GM12872 (cell line): Measurements from ENCODE around the gene ARHGAP42.

Experiments
- TF ChIP-seq, protein P1 (sequence below): IDR thresholded peaks from 3 replicates; pipeline ENCODE4 v1.5.1; 2011; ENCODE audit warnings: low read depth, mild to moderate bottlenecking, low read length, moderate library complexity; ENCODE audit not compliant: insufficient read depth

ARHGAP42 gene

DNA sequence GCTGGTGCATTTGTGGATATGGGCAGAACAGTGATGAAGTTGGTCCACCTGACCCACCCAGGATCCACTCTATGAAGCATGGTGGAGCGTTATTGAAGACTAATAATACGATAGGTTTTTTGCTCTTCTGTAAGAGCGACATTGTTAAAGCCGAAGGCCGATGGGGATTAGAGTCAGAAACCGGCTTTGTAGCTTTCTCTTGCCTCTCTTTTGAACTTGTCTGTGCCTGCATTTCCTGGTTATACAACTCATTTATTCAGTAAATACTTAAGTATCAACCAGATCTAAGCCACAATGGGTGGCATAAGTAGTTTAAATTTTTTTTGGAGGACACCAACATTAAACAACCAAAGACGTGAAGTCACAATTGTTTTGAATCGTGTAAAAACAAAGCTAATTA, 93.4 kb downstream of the ARHGAP42 start:
- TF ChIP-seq, protein P1, sequence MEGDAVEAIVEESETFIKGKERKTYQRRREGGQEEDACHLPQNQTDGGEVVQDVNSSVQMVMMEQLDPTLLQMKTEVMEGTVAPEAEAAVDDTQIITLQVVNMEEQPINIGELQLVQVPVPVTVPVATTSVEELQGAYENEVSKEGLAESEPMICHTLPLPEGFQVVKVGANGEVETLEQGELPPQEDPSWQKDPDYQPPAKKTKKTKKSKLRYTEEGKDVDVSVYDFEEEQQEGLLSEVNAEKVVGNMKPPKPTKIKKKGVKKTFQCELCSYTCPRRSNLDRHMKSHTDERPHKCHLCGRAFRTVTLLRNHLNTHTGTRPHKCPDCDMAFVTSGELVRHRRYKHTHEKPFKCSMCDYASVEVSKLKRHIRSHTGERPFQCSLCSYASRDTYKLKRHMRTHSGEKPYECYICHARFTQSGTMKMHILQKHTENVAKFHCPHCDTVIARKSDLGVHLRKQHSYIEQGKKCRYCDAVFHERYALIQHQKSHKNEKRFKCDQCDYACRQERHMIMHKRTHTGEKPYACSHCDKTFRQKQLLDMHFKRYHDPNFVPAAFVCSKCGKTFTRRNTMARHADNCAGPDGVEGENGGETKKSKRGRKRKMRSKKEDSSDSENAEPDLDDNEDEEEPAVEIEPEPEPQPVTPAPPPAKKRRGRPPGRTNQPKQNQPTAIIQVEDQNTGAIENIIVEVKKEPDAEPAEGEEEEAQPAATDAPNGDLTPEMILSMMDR = no peak

DNA sequence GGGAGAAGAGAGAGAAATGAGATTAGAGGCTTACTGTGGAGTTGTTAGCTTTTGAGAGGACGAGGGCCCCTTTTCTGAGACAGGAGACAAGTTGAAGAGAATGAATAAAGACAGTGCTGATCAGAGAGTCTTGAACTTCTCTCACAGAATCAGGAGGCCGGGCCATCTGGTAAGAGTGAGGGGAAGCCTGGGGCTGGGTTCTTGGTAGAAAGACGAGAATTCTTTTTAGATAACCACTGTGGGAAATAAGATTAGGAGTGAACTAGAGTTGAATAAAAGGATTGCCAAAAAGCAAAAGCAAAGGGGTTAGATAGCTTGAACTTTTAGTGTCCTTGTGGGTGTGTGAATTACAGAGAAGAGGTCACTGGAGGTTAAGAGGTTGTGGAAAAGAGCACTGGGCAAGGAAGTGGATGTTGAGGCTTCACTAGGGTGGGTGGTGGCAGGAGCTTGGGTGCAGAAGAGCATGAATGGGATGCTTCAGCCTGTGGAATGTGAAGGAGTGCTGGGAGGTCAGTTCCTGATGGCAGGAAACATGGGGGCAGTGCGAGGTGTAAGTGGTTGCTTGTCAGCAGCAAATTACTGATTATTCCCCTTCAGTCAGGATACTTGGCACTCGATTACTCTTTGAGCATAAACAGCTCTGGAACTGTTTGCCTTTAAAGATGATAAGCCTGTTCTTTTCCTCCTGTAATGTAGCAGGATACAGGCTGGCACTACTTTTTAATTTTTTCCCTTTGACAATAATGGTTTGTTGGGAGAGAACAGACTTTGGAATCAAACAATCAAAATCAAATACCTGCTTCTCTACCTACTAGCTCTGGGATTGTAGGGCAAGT, 98.3 kb downstream of the ARHGAP42 start:
- TF ChIP-seq, protein P1 = no peak

DNA sequence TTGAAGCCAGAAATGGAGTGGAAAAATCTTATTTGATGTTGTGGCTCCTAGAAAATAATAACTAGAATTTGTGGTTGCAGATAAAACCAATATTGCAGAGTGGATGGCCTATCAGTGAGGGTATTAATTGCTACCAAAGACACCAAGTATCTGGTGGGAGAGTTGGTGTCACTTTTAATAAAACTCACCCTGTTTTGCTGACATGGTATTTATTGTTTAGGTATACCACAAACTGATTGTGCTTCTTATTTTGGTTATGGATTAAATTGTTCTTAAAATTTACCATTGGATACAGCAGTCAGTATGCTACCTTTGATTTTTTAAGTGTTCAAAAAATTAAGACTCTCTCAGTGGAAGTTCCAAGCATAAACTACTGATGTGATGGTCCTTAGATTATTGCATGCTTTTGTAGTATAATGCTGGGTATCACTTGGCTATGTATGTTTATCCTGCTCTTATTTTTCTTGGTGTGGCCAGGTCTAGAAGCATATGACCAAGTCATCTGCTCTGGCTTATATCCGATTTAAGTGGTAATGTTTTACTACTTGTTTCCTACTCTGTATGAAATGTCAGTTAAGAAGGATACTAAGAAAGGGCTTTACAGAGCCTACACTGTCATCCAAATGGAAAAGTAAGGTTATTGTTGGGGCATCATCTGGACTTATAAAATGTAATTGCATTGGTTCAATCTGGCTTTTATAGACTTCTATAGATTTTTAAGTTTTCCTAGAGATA, 101.6 kb downstream of the ARHGAP42 start:
- TF ChIP-seq, protein P1 = no peak

DNA sequence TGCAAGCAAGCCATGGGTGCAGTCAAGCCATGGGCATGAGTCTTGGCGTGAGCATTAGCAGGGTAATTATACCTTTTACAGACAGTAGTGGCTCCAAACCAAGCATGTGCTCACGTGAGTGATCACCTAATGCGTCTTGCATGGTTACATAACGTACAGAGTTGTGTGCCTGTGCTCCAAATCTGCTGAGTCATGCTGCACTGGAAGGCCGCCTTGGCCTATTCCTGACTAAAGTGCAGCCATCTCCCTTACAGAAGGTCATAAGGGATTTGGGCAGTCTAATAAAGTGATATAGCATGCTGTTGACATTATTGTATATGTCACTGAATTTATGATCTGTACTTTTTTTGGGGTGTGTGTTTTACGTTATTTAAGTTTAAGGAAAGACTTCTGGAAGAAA, 102.4 kb downstream of the ARHGAP42 start:
- TF ChIP-seq, protein P1 = no peak

DNA sequence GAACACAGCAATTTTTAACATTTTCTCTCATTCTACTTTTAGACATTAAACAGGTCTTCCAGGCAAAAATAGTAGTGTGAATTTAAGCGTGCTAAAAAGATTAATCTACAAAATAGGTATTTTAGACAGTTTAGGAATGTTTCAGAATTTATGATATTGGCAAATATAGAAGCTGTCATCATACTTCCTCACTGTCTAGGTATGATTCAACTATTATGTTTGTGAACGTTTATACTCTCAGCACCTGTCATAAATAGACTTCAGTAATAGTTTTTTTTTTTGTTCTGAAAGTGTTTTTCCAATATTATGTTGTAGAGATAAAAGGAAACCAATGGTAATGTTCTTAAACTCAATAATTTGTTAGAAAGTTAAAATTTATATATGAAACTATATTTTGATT, 103.0 kb downstream of the ARHGAP42 start:
- TF ChIP-seq, protein P1 = no peak

DNA sequence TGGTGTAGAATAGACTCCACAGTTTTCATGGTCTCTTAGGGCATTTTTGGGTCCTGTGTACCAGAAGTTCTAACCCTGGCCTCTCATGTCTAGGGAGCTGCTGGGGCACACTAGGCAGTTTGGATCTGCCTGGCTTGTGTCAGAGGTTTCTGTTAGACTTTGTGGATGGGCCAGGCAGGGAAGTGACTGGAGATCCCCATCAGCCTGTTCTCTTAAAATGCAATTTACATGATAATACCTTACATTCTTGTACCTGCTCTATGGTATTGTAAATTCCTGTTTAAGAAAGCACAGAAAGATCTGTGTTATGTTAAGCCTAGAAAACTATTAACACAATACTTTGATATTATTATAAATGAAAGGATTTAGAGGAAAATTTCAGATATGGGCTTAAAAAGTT, 104.0 kb downstream of the ARHGAP42 start:
- TF ChIP-seq, protein P1 = no peak

DNA sequence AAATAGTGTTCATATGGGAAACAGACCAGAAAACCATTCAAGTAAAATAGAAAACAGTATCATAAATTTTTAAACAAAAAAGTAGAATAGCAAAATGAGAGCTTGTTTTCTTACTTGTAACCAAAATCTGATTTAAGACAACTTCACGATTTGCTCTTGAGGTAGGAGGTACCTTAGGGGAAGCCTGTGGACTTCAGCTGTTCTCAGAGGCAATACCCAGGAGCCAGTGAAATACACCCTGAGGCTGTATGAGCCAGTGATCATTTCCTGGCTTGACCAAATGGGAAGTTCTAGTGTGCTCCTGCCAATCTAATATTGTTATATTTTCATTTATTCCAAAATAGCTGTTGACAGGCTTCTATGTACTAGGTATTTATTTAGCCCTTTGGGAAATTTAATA, 104.8 kb downstream of the ARHGAP42 start:
- TF ChIP-seq, protein P1 = no peak
